ENCODE data around the gene CLRN3. TPM values are rescaled to one million over a fixed set of nuclear protein-coding genes. Genes with fewer than 3 reads are reported as not detected.

The CLRN3 gene
- total RNA-seq, 4 donors from 2014 or later = not detected

GRCh38 chr10:127852456-127852855 lies 40.3 kb downstream of the CLRN3 start:
- no peak for TF ChIP-seq EP300 (IDR thresholded peaks at IDR 0.05)
- TF ChIP-seq POLR2A (IDR thresholded peaks at IDR 0.05) = no peak
- TF ChIP-seq, protein P1, sequence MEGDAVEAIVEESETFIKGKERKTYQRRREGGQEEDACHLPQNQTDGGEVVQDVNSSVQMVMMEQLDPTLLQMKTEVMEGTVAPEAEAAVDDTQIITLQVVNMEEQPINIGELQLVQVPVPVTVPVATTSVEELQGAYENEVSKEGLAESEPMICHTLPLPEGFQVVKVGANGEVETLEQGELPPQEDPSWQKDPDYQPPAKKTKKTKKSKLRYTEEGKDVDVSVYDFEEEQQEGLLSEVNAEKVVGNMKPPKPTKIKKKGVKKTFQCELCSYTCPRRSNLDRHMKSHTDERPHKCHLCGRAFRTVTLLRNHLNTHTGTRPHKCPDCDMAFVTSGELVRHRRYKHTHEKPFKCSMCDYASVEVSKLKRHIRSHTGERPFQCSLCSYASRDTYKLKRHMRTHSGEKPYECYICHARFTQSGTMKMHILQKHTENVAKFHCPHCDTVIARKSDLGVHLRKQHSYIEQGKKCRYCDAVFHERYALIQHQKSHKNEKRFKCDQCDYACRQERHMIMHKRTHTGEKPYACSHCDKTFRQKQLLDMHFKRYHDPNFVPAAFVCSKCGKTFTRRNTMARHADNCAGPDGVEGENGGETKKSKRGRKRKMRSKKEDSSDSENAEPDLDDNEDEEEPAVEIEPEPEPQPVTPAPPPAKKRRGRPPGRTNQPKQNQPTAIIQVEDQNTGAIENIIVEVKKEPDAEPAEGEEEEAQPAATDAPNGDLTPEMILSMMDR (IDR thresholded peaks at IDR 0.05) = no peak
- no peaks in the 10 kb centered on the region for H3K27me3 ChIP-seq
- 85 to 88% methylated on average over 7 of the region's 7 CpGs for WGBS, 2 donors

GRCh38 chr10:127851661-127852194 lies 41.0 kb downstream of the CLRN3 start:
- Histone ChIP-seq H3K4me1 (peaks cover 0 to 4% (median 1%) of the 10 kb centered on the region in 4 donors), H3K4me3 (no peak overlapping the region), H3K27ac (no peak overlapping the region), H3K27me3 (no peaks in the 10 kb centered on the region), H3K9me3 (no peaks in the 10 kb centered on the region), H3K36me3 (no peaks in the 10 kb centered on the region)
- TF ChIP-seq, protein P1 (IDR thresholded peaks at IDR 0.05) = no peak
- no peak for TF ChIP-seq EP300 (IDR thresholded peaks at IDR 0.05)
- no peak for TF ChIP-seq POLR2A (IDR thresholded peaks at IDR 0.05)
- WGBS, 2 donors = 78 to 82% methylated on average over 14 of the region's 14 CpGs
- DNase-seq (ENCODE audit: low spot score in 2 of 2) = no peak

More at GRCh38 chr10:127852456-127852855, 40.3 kb downstream of the CLRN3 start:
- H3K4me1 ChIP-seq = peaks cover 0 to 4% (median 1%) of the 10 kb centered on the region in 4 donors
- no peak overlapping the region for H3K27ac ChIP-seq
- no peak overlapping the region for H3K4me3 ChIP-seq
- no peaks in the 10 kb centered on the region for H3K9me3 ChIP-seq
- DNase-seq (ENCODE audit: low spot score in 2 of 2) = no peak
- H3K36me3 ChIP-seq = no peaks in the 10 kb centered on the region

DNA sequence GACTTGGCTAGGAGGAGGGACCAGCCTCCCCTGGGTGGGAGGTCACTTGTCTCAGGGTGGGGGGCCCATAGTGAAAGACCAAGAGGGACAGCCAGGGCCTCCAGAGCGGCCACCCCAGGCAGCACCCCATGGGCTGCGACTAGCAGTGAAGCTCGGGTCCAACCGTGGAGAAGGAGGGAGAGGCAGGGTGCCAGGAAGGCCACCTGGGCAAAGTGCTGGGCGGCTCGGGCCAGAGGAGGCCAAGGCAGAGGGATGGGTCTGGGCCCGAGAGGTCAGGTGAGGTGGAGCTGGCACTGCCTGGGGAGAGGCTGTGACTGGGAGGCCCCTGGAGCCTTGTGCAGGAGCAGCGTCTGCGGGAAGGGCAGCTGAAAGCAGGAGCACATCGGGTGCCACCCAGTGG lies 41.8 kb downstream of the CLRN3 start:
- DNase-seq (ENCODE audit: low spot score in 2 of 2) = no peak
- 74 to 78% methylated on average over 10 of the region's 10 CpGs for WGBS, 2 donors

DNA sequence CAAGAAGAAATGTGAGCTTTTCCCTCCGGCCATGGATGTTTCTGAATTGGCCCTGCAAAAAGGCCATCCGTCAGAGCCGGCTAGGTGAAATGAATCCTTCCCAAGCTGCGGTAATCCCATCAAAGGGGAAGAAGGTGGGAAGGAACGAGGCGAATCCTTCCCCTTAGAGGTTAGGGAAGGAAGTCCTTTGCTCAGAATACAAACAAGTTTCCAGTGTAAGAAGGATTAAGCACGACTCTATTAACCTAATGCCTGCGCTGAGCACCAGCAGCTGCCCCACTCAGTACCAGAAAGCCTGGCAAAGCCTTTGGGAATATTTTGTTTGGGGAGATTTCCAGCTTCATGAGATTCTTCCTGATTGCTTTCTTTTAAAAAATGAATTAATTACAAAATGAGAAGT lies 42.8 kb downstream of the CLRN3 start:
- peaks cover 0 to 4% (median 1%) of the 10 kb centered on the region in 4 donors for H3K4me1 ChIP-seq
- H3K36me3 ChIP-seq = no peaks in the 10 kb centered on the region
- H3K4me3 ChIP-seq = no peak overlapping the region
- TF ChIP-seq, protein P1 (IDR thresholded peaks at IDR 0.05) = no peak
- TF ChIP-seq POLR2A (IDR thresholded peaks at IDR 0.05) (no peak), EP300 (IDR thresholded peaks at IDR 0.05) (no peak)
- no peak overlapping the region for H3K27ac ChIP-seq
- WGBS, 2 donors = 36 to 40% methylated on average over 8 of the region's 8 CpGs
- no peak for DNase-seq (ENCODE audit: low spot score in 2 of 2)
- no peaks in the 10 kb centered on the region for H3K27me3 ChIP-seq
- no peaks in the 10 kb centered on the region for H3K9me3 ChIP-seq

More for the DNA sequence above, 41.8 kb downstream of the CLRN3 start:
- H3K9me3 ChIP-seq = no peaks in the 10 kb centered on the region
- H3K27me3 ChIP-seq = no peaks in the 10 kb centered on the region
- H3K4me1 ChIP-seq = peaks cover 0 to 4% (median 1%) of the 10 kb centered on the region in 4 donors
- H3K27ac ChIP-seq = no peak overlapping the region
- no peak overlapping the region for H3K4me3 ChIP-seq
- TF ChIP-seq, protein P1 (IDR thresholded peaks at IDR 0.05) = no peak
- no peak for TF ChIP-seq EP300 (IDR thresholded peaks at IDR 0.05)
- no peak for TF ChIP-seq POLR2A (IDR thresholded peaks at IDR 0.05)
- no peaks in the 10 kb centered on the region for H3K36me3 ChIP-seq

DNA sequence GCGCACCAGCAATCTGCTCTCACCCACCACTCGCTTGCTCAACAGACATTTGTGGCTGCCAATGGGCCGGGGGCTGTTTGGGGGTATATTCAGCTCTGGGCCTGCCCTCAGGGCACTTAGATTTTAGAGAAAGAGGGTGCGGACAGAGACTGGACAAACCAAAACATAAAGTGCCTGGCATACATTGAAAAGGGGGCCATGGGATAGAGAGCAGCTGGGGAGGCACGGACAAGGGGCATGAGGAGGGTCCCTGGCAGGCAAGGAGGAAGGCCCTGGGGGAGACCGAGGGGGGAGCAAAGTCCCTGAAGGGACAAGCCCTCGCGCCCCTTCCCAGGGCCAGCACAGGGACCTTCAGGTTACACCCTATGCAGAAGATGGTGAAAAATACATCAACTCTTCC lies 43.5 kb downstream of the CLRN3 start:
- no peak overlapping the region for H3K4me3 ChIP-seq
- WGBS, 2 donors = 91 to 96% methylated on average over 8 of the region's 8 CpGs
- TF ChIP-seq EP300 (IDR thresholded peaks at IDR 0.05) = no peak
- TF ChIP-seq, protein P1 (IDR thresholded peaks at IDR 0.05) = no peak
- no peak for TF ChIP-seq POLR2A (IDR thresholded peaks at IDR 0.05)
- H3K36me3 ChIP-seq = no peaks in the 10 kb centered on the region
- H3K4me1 ChIP-seq = peaks cover 0 to 3% (median 0%) of the 10 kb centered on the region in 4 donors
- H3K27ac ChIP-seq = no peak overlapping the region
- no peaks in the 10 kb centered on the region for H3K9me3 ChIP-seq
- no peak for DNase-seq (ENCODE audit: low spot score in 2 of 2)
- H3K27me3 ChIP-seq = no peaks in the 10 kb centered on the region
